Measurements from ENCODE around the gene RFC1.
A peak's percentile ranks its signal among the peaks of the same experiment; 100 is the strongest.
"Not testable (repeated sequence)": the region's sequence is repeated elsewhere in the genome, so short reads cannot be mapped to it uniquely, and the experiment has no call there.

Gene RFC1

GRCh38 chr4:39354254-39354552 lies 12.0 kb downstream of the RFC1 start:
- Histone ChIP-seq H3K36me3 (ENCODE audit: low read depth) (peaks cover 34% of the 10 kb centered on the region), H3K27ac (ENCODE audit: poor library complexity, severe bottlenecking) (peak overlapping the region; percentile 82), H3K9me3 (ENCODE audit: severe bottlenecking) (no peaks in the 10 kb centered on the region), H3K27me3 (ENCODE audit: insufficient read depth, poor library complexity, severe bottlenecking) (no peaks in the 10 kb centered on the region), H3K4me3 (ENCODE audit: severe bottlenecking) (peak overlapping the region; percentile 2), H3K4me1 (ENCODE audit: insufficient read depth, poor library complexity, severe bottlenecking) (peaks cover 15% of the 10 kb centered on the region)
- peak; percentile 44; the same call in 2 of the 3 replicates for ATAC-seq (ENCODE audit: low read depth)
- TF ChIP-seq CTCF (IDR thresholded peaks at IDR 0.05; ENCODE audit: poor library complexity, severe bottlenecking) = no peak
- DNase-seq (ENCODE audit: low spot score) = no peak

- no peak for DNase-seq (ENCODE audit: low spot score)
- Histone ChIP-seq H3K4me1 (ENCODE audit: insufficient read depth, poor library complexity, severe bottlenecking) (peaks cover 20% of the 10 kb centered on the region), H3K27ac (ENCODE audit: poor library complexity, severe bottlenecking) (peak overlapping the region; percentile 82)
Measured at GRCh38 chr4:39353478-39354253, 12.5 kb downstream of the RFC1 start.

GRCh38 chr4:39353149-39353477 lies 13.0 kb downstream of the RFC1 start:
- H3K27me3 ChIP-seq (ENCODE audit: insufficient read depth, poor library complexity, severe bottlenecking); ATAC-seq (ENCODE audit: low read depth); H3K4me3 ChIP-seq (ENCODE audit: severe bottlenecking); DNase-seq (ENCODE audit: low spot score); H3K9me3 ChIP-seq (ENCODE audit: severe bottlenecking): not testable (repeated sequence)
- Histone ChIP-seq H3K4me1 (ENCODE audit: insufficient read depth, poor library complexity, severe bottlenecking) (peaks cover 20% of the 10 kb centered on the region), H3K36me3 (ENCODE audit: low read depth) (peaks cover 44% of the 10 kb centered on the region), H3K27ac (ENCODE audit: poor library complexity, severe bottlenecking) (peak overlapping the region; percentile 82)

More at GRCh38 chr4:39353478-39354253, 12.5 kb downstream of the RFC1 start:
- Histone ChIP-seq H3K36me3 (ENCODE audit: low read depth) (peaks cover 39% of the 10 kb centered on the region), H3K9me3 (ENCODE audit: severe bottlenecking) (no peaks in the 10 kb centered on the region), H3K4me3 (ENCODE audit: severe bottlenecking) (peak overlapping the region; percentile 2), H3K27me3 (ENCODE audit: insufficient read depth, poor library complexity, severe bottlenecking) (no peaks in the 10 kb centered on the region)
- TF ChIP-seq CTCF (IDR thresholded peaks at IDR 0.05; ENCODE audit: poor library complexity, severe bottlenecking) = no peak
- ATAC-seq (ENCODE audit: low read depth) = peak; percentile 92

GRCh38 chr4:39349326-39349725 lies 16.8 kb downstream of the RFC1 start:
- peaks cover 15% of the 10 kb centered on the region for H3K4me1 ChIP-seq (ENCODE audit: insufficient read depth, poor library complexity, severe bottlenecking)
- H3K27ac ChIP-seq (ENCODE audit: poor library complexity, severe bottlenecking) = no peak overlapping the region
- no peak overlapping the region for H3K4me3 ChIP-seq (ENCODE audit: severe bottlenecking)
- no peak for TF ChIP-seq CTCF (IDR thresholded peaks at IDR 0.05; ENCODE audit: poor library complexity, severe bottlenecking)
- no peaks in the 10 kb centered on the region for H3K27me3 ChIP-seq (ENCODE audit: insufficient read depth, poor library complexity, severe bottlenecking)
- DNase-seq (ENCODE audit: low spot score) (no peak), ATAC-seq (ENCODE audit: low read depth) (no peak)
- H3K36me3 ChIP-seq (ENCODE audit: low read depth) = peaks cover 80% of the 10 kb centered on the region
- no peaks in the 10 kb centered on the region for H3K9me3 ChIP-seq (ENCODE audit: severe bottlenecking)

- Histone ChIP-seq H3K27me3 (ENCODE audit: insufficient read depth, poor library complexity, severe bottlenecking) (no peaks in the 10 kb centered on the region), H3K4me1 (ENCODE audit: insufficient read depth, poor library complexity, severe bottlenecking) (peaks cover 11% of the 10 kb centered on the region), H3K27ac (ENCODE audit: poor library complexity, severe bottlenecking) (no peak overlapping the region), H3K36me3 (ENCODE audit: low read depth) (peaks cover 86% of the 10 kb centered on the region), H3K9me3 (ENCODE audit: severe bottlenecking) (no peaks in the 10 kb centered on the region), H3K4me3 (ENCODE audit: severe bottlenecking) (no peak overlapping the region)
- no peak for TF ChIP-seq CTCF (IDR thresholded peaks at IDR 0.05; ENCODE audit: poor library complexity, severe bottlenecking)
- ATAC-seq (ENCODE audit: low read depth) (peak; percentile 69; the same call in 2 of the 3 replicates), DNase-seq (ENCODE audit: low spot score) (no peak)
Measured at GRCh38 chr4:39348371-39349315, 17.5 kb downstream of the RFC1 start.

Measured in RWPE2 (cell line).